Mesenchymal stem cell (in vitro differentiated cells and primary cell): Measurements from ENCODE around the gene ZNF805.
A peak's percentile ranks its signal among the peaks of the same experiment; 100 is the strongest.

Experiments
- DNase-seq: peaks from one replicate; pipeline ENCODE4 v3.0.0-alpha.2; 2013
- H2AFZ ChIP-seq: one replicate; pipeline ENCODE4 v1.6.1; 2013; ENCODE audit warnings: low read depth, mild to moderate bottlenecking, control low read depth, inconsistent platforms, low read length, moderate library complexity
- H2AK5ac ChIP-seq: 2 replicates; pipeline ENCODE4 v1.6.1; 2013; ENCODE audit warnings: low read length, moderate library complexity, mild to moderate bottlenecking, inconsistent platforms; ENCODE audit not compliant: severe bottlenecking
- H2BK120ac ChIP-seq: one replicate; pipeline ENCODE4 v1.6.1; 2013; ENCODE audit warnings: low read depth, mild to moderate bottlenecking, inconsistent platforms, low read length, moderate library complexity
- H2BK12ac ChIP-seq, 2 experiments: one replicate each; pipeline ENCODE4 v1.6.1; 2013; ENCODE audit warnings: inconsistent platforms in 2 of 2, low read length in 2 of 2, mild to moderate bottlenecking in 2 of 2, moderate library complexity in 2 of 2, control low read depth in 1 of 2
- H2BK15ac ChIP-seq: one replicate; pipeline ENCODE4 v1.6.1; 2013; ENCODE audit warnings: mild to moderate bottlenecking, low read depth, inconsistent platforms; ENCODE audit not compliant: poor library complexity, severe bottlenecking
- H2BK5ac ChIP-seq: 2 replicates; pipeline ENCODE4 v1.6.1; 2013; ENCODE audit warnings: low read depth, mild to moderate bottlenecking, low read length, control low read depth, inconsistent platforms; ENCODE audit not compliant: poor library complexity, severe bottlenecking
- H3K14ac ChIP-seq, 2 experiments: one replicate each; pipeline ENCODE4 v1.6.1; 2013; ENCODE audit warnings: inconsistent platforms in 2 of 2, low read length in 2 of 2, control low read depth in 1 of 2, mild to moderate bottlenecking in 1 of 2, moderate library complexity in 1 of 2
- H3K18ac ChIP-seq, 2 experiments: one replicate each; pipeline ENCODE4 v1.6.1; 2013; ENCODE audit warnings: inconsistent platforms in 2 of 2, low read length in 2 of 2, control low read depth in 1 of 2, low read depth in 1 of 2, mild to moderate bottlenecking in 1 of 2
- H3K23ac ChIP-seq, 2 experiments: one replicate each; pipeline ENCODE4 v1.6.1; 2013; ENCODE audit warnings: inconsistent platforms in 2 of 2, low read length in 2 of 2, mild to moderate bottlenecking in 2 of 2, moderate library complexity in 2 of 2, control low read depth in 1 of 2
- H3K27ac ChIP-seq: 2 replicates; pipeline ENCODE4 v1.5.1; 2013; ENCODE audit warnings: mild to moderate bottlenecking, moderate library complexity, low read length, control low read depth, inconsistent platforms; ENCODE audit not compliant: poor library complexity, severe bottlenecking
- H3K27me3 ChIP-seq, 2 experiments: 2 replicates each; pipeline versions ENCODE4 v1.6.1 to v1.7.0; 2013; ENCODE audit warnings: low read length in 2 of 2, mild to moderate bottlenecking in 2 of 2, moderate library complexity in 2 of 2, control low read depth in 1 of 2, inconsistent platforms in 1 of 2; ENCODE audit not compliant: control insufficient read depth in 1 of 2, insufficient read depth in 1 of 2
- H3K36me3 ChIP-seq, 2 experiments: 2 replicates each; pipeline versions ENCODE4 v1.6.1 to v1.7.0; 2013; ENCODE audit warnings: low read length in 2 of 2, control low read depth in 1 of 2, inconsistent platforms in 1 of 2, low read depth in 1 of 2, mild to moderate bottlenecking in 1 of 2; ENCODE audit not compliant: insufficient read depth in 2 of 2, control insufficient read depth in 1 of 2
- H3K4ac ChIP-seq, 2 experiments: one replicate each; pipeline ENCODE4 v1.6.1; 2013; ENCODE audit warnings: inconsistent platforms in 2 of 2, low read length in 2 of 2, mild to moderate bottlenecking in 2 of 2, moderate library complexity in 2 of 2, control low read depth in 1 of 2, low read depth in 1 of 2
- H3K4me1 ChIP-seq: 2 replicates; pipeline ENCODE4 v1.6.1; 2013; ENCODE audit warnings: low read depth, low read length, control low read depth; ENCODE audit not compliant: control insufficient read depth, insufficient read depth
- H3K4me2 ChIP-seq: 2 replicates; pipeline ENCODE4 v1.6.1; 2013; ENCODE audit warnings: low read length, mild to moderate bottlenecking, inconsistent platforms; ENCODE audit not compliant: poor library complexity, severe bottlenecking
- H3K4me3 ChIP-seq, 2 experiments: 2 replicates each; pipeline versions ENCODE4 v1.5.1 to v1.7.0; 2013; ENCODE audit warnings: low read length in 2 of 2, mild to moderate bottlenecking in 2 of 2, control low read depth in 1 of 2, low read depth in 1 of 2; ENCODE audit not compliant: insufficient read depth in 1 of 2
- H3K79me1 ChIP-seq: replicated peaks from 2 replicates; pipeline ENCODE4 v1.6.1; 2013; ENCODE audit warnings: mild to moderate bottlenecking, control low read depth, low read length, inconsistent platforms; ENCODE audit not compliant: poor library complexity, severe bottlenecking
- H3K9ac ChIP-seq: 2 replicates; pipeline ENCODE4 v1.7.0; 2013; ENCODE audit warnings: mild to moderate bottlenecking, low read length, moderate library complexity
- H3K9me3 ChIP-seq: 2 replicates; pipeline ENCODE4 v1.7.0; 2013; ENCODE audit warnings: mild to moderate bottlenecking, low read length; ENCODE audit not compliant: control insufficient read depth
- H4K8ac ChIP-seq: one replicate; pipeline ENCODE4 v1.6.1; 2013; ENCODE audit warnings: inconsistent platforms, mild to moderate bottlenecking, low read length, moderate library complexity
- H4K91ac ChIP-seq: one replicate; pipeline ENCODE4 v1.6.1; 2013; ENCODE audit warnings: mild to moderate bottlenecking, low read length, inconsistent platforms
- WGBS: methylation state at CpG from one replicate; pipeline ENCODE4 v1.1.7; 2013; ENCODE audit warnings: mixed read lengths; 5-methylcytosine and 5-hydroxymethylcytosine counted together

ZNF805 gene

GRCh38 chr19:57212109-57212508, 28.3 kb upstream of the ZNF805 start:
- Histone ChIP-seq H3K4me3 (peak overlapping the region in 1 of 2 experiments; percentile 43), H3K14ac (no peak overlapping the region), H3K36me3 (peaks cover 48 to 91% of the 10 kb centered on the region in 2 experiments), H3K9me3 (peaks cover 40% of the 10 kb centered on the region), H2BK12ac (no peak overlapping the region), H3K4me2 (no peak overlapping the region), H2BK120ac (no peak overlapping the region), H3K4me1 (no peaks in the 10 kb centered on the region), H3K79me1 (peaks cover 37% of the 10 kb centered on the region), H3K4ac (no peak overlapping the region), H3K27me3 (no peaks in the 10 kb centered on the region), H2BK15ac (no peak overlapping the region), H3K9ac (no peak overlapping the region), H3K23ac (no peak overlapping the region), H2AK5ac (no peak overlapping the region), H4K91ac (no peak overlapping the region), H3K27ac (no peak overlapping the region), H3K18ac (no peak overlapping the region), H2BK5ac (no peak overlapping the region), H4K8ac (no peak overlapping the region), H2AFZ (no peak overlapping the region)
- 88% methylated on average over 7 of the region's 7 CpGs for WGBS
- DNase-seq, result peak; percentile 2

- DNase-seq, result no peak
- H3K4me2 ChIP-seq, result no peak overlapping the region
- 90% methylated on average over 5 of the region's 5 CpGs for WGBS
Observed at GRCh38 chr19:57227502-57227901, 12.9 kb upstream of the ZNF805 start.

GRCh38 chr19:57231686-57232085, 8.7 kb upstream of the ZNF805 start:
- Histone ChIP-seq H3K27me3 (no peaks in the 10 kb centered on the region), H3K79me1 (peaks cover 2% of the 10 kb centered on the region), H4K91ac (no peak overlapping the region), H3K9ac (no peak overlapping the region), H3K23ac (no peak overlapping the region), H2BK12ac (no peak overlapping the region), H3K27ac (no peak overlapping the region), H2AFZ (no peak overlapping the region), H3K4me2 (no peak overlapping the region), H2AK5ac (no peak overlapping the region), H3K4me1 (peaks cover 2% of the 10 kb centered on the region), H3K18ac (no peak overlapping the region), H4K8ac (no peak overlapping the region), H3K14ac (no peak overlapping the region), H3K9me3 (no peaks in the 10 kb centered on the region), H3K4me3 (no peak overlapping the region), H3K4ac (no peak overlapping the region), H3K36me3 (peaks cover 0 to 6% of the 10 kb centered on the region in 2 experiments), H2BK120ac (no peak overlapping the region), H2BK5ac (no peak overlapping the region), H2BK15ac (no peak overlapping the region)
- no peak for DNase-seq
- 29% methylated on average over 7 of the region's 9 CpGs for WGBS

More at GRCh38 chr19:57227502-57227901, 12.9 kb upstream of the ZNF805 start:
- Histone ChIP-seq H3K18ac (no peak overlapping the region), H2AFZ (no peak overlapping the region), H3K4me3 (no peak overlapping the region), H3K79me1 (peaks cover 11% of the 10 kb centered on the region), H3K4ac (no peak overlapping the region), H3K9ac (no peak overlapping the region), H4K91ac (no peak overlapping the region), H3K4me1 (peaks cover 2% of the 10 kb centered on the region), H2BK15ac (no peak overlapping the region), H2BK12ac (no peak overlapping the region), H3K23ac (no peak overlapping the region), H2BK5ac (no peak overlapping the region), H3K27ac (no peak overlapping the region), H3K27me3 (no peaks in the 10 kb centered on the region), H3K14ac (no peak overlapping the region), H3K36me3 (peaks cover 0 to 3% of the 10 kb centered on the region in 2 experiments), H2AK5ac (no peak overlapping the region), H3K9me3 (no peaks in the 10 kb centered on the region), H2BK120ac (no peak overlapping the region), H4K8ac (no peak overlapping the region)

- no peak overlapping the region for H2AK5ac ChIP-seq
- H2BK5ac ChIP-seq, result no peak overlapping the region
- no peak overlapping the region for H3K14ac ChIP-seq
- no peaks in the 10 kb centered on the region for H3K4me1 ChIP-seq
- DNase-seq, result no peak
- no peak overlapping the region for H4K8ac ChIP-seq
- H3K4ac ChIP-seq, result no peak overlapping the region
- whole genome bisulfite sequencing, result 88% methylated on average over 1 of the region's 1 CpG
- no peak overlapping the region for H3K27ac ChIP-seq
- no peaks in the 10 kb centered on the region for H3K79me1 ChIP-seq
- no peak overlapping the region for H4K91ac ChIP-seq
- no peak overlapping the region for H3K18ac ChIP-seq
- no peak overlapping the region for H3K4me3 ChIP-seq
- H3K4me2 ChIP-seq, result no peak overlapping the region
- H2BK15ac ChIP-seq, result no peak overlapping the region
- no peaks in the 10 kb centered on the region for H3K9me3 ChIP-seq
- H3K36me3 ChIP-seq, result peaks cover 0 to 6% of the 10 kb centered on the region in 2 experiments
- H3K23ac ChIP-seq, result no peak overlapping the region
- H3K27me3 ChIP-seq, result no peaks in the 10 kb centered on the region
- no peak overlapping the region for H2BK12ac ChIP-seq
- H2AFZ ChIP-seq, result no peak overlapping the region
- no peak overlapping the region for H3K9ac ChIP-seq
- no peak overlapping the region for H2BK120ac ChIP-seq
Observed at GRCh38 chr19:57233207-57233606, 7.2 kb upstream of the ZNF805 start.
